K562 (cell line): ENCODE results near the gene C1orf56. TPM values are rescaled to one million over a fixed set of nuclear protein-coding genes. Genes with fewer than 3 reads are reported as not detected.

Experiments used
- BRD9 ChIP-seq: fragments of 450-650 bp; IDR thresholded peaks from 2 replicates; pipeline ENCODE4 v1.6.1; 2018; ENCODE audit warnings: low read depth; ENCODE audit not compliant: partially characterized antibody
- GABPA ChIP-seq: fragments of 200-800 bp; sonication (Bioruptor generic); conservative IDR thresholded peaks from 2 replicates; pipeline ENCODE4 v1.6.1; 2016; ENCODE audit warnings: low read depth, missing genetic modification characterization, missing compliant biosample characterization
- JUND ChIP-seq, 2 experiments: IDR thresholded peaks; 2 replicates in 1 of 2; 3 replicates in 1 of 2; pipeline ENCODE4 v1.6.1; 2011; ENCODE audit warnings: borderline replicate concordance in 2 of 2, low read depth in 2 of 2, low read length in 2 of 2, improper control_type of control experiment in 1 of 2, missing biosample characterization in 1 of 2, missing genetic modification characterization in 1 of 2, missing genetic modification reagents in 1 of 2
- MECOM ChIP-seq: fragments of 250-450 bp; sonication (Bioruptor Pico); IDR thresholded peaks from 2 replicates; pipeline ENCODE4 v1.8.0; 2022; ENCODE audit warnings: inconsistent platforms
- MYC ChIP-seq, 2 experiments: fragments of 250-450 bp in 1 of 2; sonication (Bioruptor Pico) in 1 of 2; IDR thresholded peaks; 2 replicates each; pipeline versions ENCODE4 v1.5.1 to v1.6.1; 2012 to 2021; ENCODE audit warnings: low read depth in 2 of 2, borderline replicate concordance in 1 of 2, improper control_type of control experiment in 1 of 2, low read length in 1 of 2, mild to moderate bottlenecking in 1 of 2, moderate library complexity in 1 of 2
- NEUROD1 ChIP-seq: fragments of 150-350 bp; IDR thresholded peaks from 2 replicates; pipeline ENCODE4 v1.6.1; 2014; ENCODE audit warnings: borderline replicate concordance, low read length, low read depth; ENCODE audit not compliant: partially characterized antibody
- SOX6 ChIP-seq: fragments of 450-650 bp; IDR thresholded peaks from 2 replicates; pipeline ENCODE4 v1.6.1; 2014; ENCODE audit warnings: mild to moderate bottlenecking
- TOE1 ChIP-seq, 2 experiments: fragments of 450-650 bp in 1 of 2; sonication (generic) in 1 of 2; formaldehyde crosslinking in 1 of 2; IDR thresholded peaks; 2 replicates each; pipeline versions ENCODE4 v1.7.1 to v1.8.0; 2016 to 2022; ENCODE audit warnings: borderline replicate concordance in 2 of 2, mild to moderate bottlenecking in 2 of 2, antibody characterized with exemption in 1 of 2, inconsistent platforms in 1 of 2, low read depth in 1 of 2, missing genetic modification reagents in 1 of 2, moderate library complexity in 1 of 2
- polyA plus RNA-seq, 8 experiments: library from polyadenylated mRNA; depleted of rRNA in 4 of 8; stranded (reverse) in 5 of 8; unstranded in 3 of 8; fragments of >200 nt; fragmentation: Nextera tagmentation in 2 of 8; fragmentation: Illumina TruSeq in 1 of 8; extraction: Ambion mirVana in 2 of 8; extraction: Trizol in 1 of 8; gene quantifications; 2 replicates each; pipeline versions ENCODE4 v1.2.1 to v1.2.3, GENCODE V29; 2011 to 2014; ENCODE audit warnings: inconsistent platforms in 1 of 8, missing spikeins in 1 of 8
- total RNA-seq, 7 experiments: library from RNA; depleted of rRNA in 6 of 7; stranded (reverse); fragments of >200 nt in 6 of 7; fragmentation: Illumina TruSeq in 2 of 7; extraction: Trizol in 2 of 7; gene quantifications; 2 replicates each; pipeline versions ENCODE4 v1.2.1 to v1.2.3, GENCODE V29; 2011 to 2021; ENCODE audit warnings: low replicate concordance in 1 of 7
- TF ChIP-seq, protein P1 (sequence below): sonication (generic); formaldehyde crosslinking; IDR thresholded peaks from 2 replicates; pipeline ENCODE4 v1.9.0; 2022; ENCODE audit warnings: mild to moderate bottlenecking, missing genetic modification reagents
- TF ChIP-seq, protein P2 (sequence below), 2 experiments: fragments of 450-650 bp; formaldehyde crosslinking in 1 of 2; IDR thresholded peaks; 2 replicates each; pipeline versions ENCODE4 v1.4.0 to v1.6.1; 2014 to 2020; ENCODE audit warnings: mild to moderate bottlenecking in 2 of 2, borderline replicate concordance in 1 of 2, low read depth in 1 of 2

The C1orf56 gene
- total and polyA plus RNA-seq, 9 of the 15 experiments (the other 6 are each of a cell fraction or from before 2014, with no cell fraction given): 0.18 to 15.7 (median 1.1) TPM

DNA sequence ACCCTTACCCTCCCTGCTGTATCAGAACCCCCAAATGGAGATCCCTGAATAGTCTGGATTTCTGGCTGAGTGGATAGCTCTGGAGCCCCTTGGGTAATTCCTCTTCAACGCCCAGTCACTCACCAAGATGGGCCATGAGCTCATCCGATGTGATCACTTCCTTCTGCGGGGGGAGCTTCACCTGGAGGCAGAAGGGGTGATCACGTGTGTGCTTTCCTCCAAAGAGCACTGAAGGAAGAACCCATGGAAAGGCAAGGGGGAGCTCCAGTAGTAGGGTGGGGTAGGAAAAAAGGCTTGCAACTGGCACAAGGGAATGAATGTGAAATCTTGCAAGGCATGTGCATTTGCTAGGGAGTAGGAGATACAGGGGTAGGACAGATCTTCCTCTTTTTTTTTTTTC, 45.9 kb upstream of the C1orf56 start (continued):
- TF ChIP-seq, protein P1, sequence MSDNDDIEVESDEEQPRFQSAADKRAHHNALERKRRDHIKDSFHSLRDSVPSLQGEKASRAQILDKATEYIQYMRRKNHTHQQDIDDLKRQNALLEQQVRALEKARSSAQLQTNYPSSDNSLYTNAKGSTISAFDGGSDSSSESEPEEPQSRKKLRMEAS (CRISPR knock-in tag): 0 out of 2 replicates have a peak, but pooled peaks have one; percentile 22
- TF ChIP-seq, protein P2, sequence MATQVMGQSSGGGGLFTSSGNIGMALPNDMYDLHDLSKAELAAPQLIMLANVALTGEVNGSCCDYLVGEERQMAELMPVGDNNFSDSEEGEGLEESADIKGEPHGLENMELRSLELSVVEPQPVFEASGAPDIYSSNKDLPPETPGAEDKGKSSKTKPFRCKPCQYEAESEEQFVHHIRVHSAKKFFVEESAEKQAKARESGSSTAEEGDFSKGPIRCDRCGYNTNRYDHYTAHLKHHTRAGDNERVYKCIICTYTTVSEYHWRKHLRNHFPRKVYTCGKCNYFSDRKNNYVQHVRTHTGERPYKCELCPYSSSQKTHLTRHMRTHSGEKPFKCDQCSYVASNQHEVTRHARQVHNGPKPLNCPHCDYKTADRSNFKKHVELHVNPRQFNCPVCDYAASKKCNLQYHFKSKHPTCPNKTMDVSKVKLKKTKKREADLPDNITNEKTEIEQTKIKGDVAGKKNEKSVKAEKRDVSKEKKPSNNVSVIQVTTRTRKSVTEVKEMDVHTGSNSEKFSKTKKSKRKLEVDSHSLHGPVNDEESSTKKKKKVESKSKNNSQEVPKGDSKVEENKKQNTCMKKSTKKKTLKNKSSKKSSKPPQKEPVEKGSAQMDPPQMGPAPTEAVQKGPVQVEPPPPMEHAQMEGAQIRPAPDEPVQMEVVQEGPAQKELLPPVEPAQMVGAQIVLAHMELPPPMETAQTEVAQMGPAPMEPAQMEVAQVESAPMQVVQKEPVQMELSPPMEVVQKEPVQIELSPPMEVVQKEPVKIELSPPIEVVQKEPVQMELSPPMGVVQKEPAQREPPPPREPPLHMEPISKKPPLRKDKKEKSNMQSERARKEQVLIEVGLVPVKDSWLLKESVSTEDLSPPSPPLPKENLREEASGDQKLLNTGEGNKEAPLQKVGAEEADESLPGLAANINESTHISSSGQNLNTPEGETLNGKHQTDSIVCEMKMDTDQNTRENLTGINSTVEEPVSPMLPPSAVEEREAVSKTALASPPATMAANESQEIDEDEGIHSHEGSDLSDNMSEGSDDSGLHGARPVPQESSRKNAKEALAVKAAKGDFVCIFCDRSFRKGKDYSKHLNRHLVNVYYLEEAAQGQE (IDR thresholded peaks at IDR 0.05; ENCODE audit: borderline replicate concordance): peak; percentile 39
- TF ChIP-seq, protein P2 (CRISPR knock-in tag; IDR thresholded peaks at IDR 0.05; ENCODE audit: low read depth): no peak
- TF ChIP-seq JUND (IDR thresholded peaks at IDR 0.05; ENCODE audit: borderline replicate concordance, low read depth, low read length): peak; percentile 90
- peak; percentile 83; the same call in 2 of the 3 replicates for TF ChIP-seq JUND (tag; IDR thresholded peaks at IDR 0.05; ENCODE audit: borderline replicate concordance, low read depth, low read length)
- TF ChIP-seq GABPA: peak; percentile 67
- peak; percentile 80 for TF ChIP-seq TOE1 (IDR thresholded peaks at IDR 0.05; ENCODE audit: borderline replicate concordance)
- TF ChIP-seq TOE1 (CRISPR knock-in tag; IDR thresholded peaks at IDR 0.05; ENCODE audit: borderline replicate concordance, low read depth): no peak
- peak; percentile 40 for TF ChIP-seq SOX6
- peak; percentile 27; the same call in 1 of the 2 replicates for TF ChIP-seq MYC (IDR thresholded peaks at IDR 0.05; ENCODE audit: low read depth, low read length)
- no peak for TF ChIP-seq MYC (CRISPR knock-in tag; IDR thresholded peaks at IDR 0.05; ENCODE audit: borderline replicate concordance, low read depth)
- TF ChIP-seq BRD9: peak; percentile 28
- TF ChIP-seq NEUROD1: peak; percentile 29
- peak; percentile 67; the same call in 1 of the 2 replicates for TF ChIP-seq MECOM (CRISPR knock-in tag)
